Loucy (cell line): ENCODE data around the gene GNGT1.

Experiments used
- EZH2phosphoT487 ChIP-seq: fragments of 200-600 bp; IDR thresholded peaks from 2 replicates; pipeline ENCODE4 v1.6.1; 2018; ENCODE audit warnings: antibody characterized with exemption, mild to moderate bottlenecking, moderate library complexity, borderline replicate concordance
- TF ChIP-seq, protein P1 (sequence below): fragments of 200-600 bp; sonication (generic); conservative IDR thresholded peaks from 2 replicates; pipeline ENCODE4 v1.5.1; 2014; ENCODE audit warnings: mild to moderate bottlenecking, antibody characterized with exemption, low read length

DNA sequence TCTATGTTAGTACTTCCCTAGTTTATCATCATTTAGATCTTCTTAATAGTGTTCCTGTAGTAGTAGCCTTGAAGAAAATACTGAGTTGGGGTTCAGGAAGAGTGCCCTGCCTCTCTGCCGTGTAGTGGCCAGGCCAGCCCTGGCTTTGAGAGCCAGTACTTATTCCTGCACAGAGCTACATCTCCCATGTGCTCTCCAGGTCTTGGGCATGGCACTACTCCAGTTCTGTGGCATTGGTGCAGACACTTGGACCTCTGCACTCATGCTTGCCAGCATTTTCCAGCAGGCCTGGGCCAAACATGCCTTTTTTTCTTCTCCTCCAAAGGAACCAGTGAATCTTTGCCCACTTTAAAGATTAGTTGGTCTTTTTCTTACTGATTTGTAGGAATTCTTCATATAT is 20.4 kb downstream of the GNGT1 start:
- TF ChIP-seq EZH2phosphoT487 = no peak
- TF ChIP-seq, protein P1, sequence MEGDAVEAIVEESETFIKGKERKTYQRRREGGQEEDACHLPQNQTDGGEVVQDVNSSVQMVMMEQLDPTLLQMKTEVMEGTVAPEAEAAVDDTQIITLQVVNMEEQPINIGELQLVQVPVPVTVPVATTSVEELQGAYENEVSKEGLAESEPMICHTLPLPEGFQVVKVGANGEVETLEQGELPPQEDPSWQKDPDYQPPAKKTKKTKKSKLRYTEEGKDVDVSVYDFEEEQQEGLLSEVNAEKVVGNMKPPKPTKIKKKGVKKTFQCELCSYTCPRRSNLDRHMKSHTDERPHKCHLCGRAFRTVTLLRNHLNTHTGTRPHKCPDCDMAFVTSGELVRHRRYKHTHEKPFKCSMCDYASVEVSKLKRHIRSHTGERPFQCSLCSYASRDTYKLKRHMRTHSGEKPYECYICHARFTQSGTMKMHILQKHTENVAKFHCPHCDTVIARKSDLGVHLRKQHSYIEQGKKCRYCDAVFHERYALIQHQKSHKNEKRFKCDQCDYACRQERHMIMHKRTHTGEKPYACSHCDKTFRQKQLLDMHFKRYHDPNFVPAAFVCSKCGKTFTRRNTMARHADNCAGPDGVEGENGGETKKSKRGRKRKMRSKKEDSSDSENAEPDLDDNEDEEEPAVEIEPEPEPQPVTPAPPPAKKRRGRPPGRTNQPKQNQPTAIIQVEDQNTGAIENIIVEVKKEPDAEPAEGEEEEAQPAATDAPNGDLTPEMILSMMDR = no peak
